Panc1 (cell line): ENCODE results near the gene CCNL2.

Source experiments
- CTCF ChIP-seq: fragments of 450-650 bp; IDR thresholded peaks from 2 replicates; pipeline ENCODE4 v1.5.1; 2017; ENCODE audit warnings: mild to moderate bottlenecking
- POLR2AphosphoS5 ChIP-seq: IDR thresholded peaks from 2 replicates; pipeline ENCODE4 v1.6.1; 2012; ENCODE audit warnings: mild to moderate bottlenecking, low read depth, low read length, moderate library complexity
- REST ChIP-seq, 2 experiments: IDR thresholded peaks; 2 replicates each; pipeline ENCODE4 v1.6.1; 2011 to 2012; ENCODE audit warnings: low read depth in 2 of 2, control low read depth in 1 of 2, low read length in 1 of 2, mild to moderate bottlenecking in 1 of 2, moderate library complexity in 1 of 2; ENCODE audit not compliant: insufficient read depth in 1 of 2
- SIN3A ChIP-seq: IDR thresholded peaks from 2 replicates; pipeline ENCODE4 v1.6.1; 2012; ENCODE audit warnings: low read depth, mild to moderate bottlenecking, low read length, moderate library complexity, borderline replicate concordance; ENCODE audit not compliant: insufficient read depth
- TCF7L2 ChIP-seq: IDR thresholded peaks from 2 replicates; pipeline ENCODE4 v1.6.1; 2011; ENCODE audit warnings: mild to moderate bottlenecking, low read depth, low read length, inconsistent platforms

DNA sequence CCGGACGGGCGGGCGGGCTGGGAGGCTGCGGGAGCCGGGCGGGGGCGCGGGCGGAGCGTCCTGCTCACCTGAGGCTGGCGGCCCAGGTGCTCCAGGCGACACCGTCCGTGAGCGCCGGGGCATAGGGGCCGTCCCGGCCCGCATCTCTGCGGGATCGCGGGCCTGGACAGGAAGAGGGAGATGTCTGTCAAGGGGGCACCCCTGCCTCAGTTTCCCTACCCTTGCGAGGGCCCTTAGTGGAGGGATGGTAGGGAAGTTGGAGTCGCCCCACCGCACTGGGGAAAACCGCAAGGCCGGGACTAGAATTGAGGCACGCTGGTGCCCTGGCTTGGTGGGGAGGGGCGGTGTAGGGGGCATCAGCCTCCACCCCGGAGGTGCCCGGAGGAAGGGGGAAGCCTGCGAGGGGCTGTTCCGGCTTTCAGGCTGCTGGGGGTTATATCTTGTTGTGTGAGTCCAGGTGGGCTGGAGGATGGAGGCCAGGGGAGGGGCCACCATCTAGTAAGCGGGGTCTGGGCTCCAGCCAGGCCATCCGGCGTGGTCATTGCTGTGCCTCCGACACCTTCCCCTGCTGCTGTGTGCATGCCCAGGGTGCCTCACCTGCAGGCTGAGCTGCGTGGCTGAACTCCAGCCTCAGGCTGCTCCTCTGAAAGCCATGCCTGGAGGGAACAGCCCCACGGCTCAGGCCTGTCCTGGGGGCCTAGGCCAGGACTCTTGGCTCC is 36.9 kb upstream of the CCNL2 start:
- TF ChIP-seq CTCF = no peak
- TF ChIP-seq REST (IDR thresholded peaks at IDR 0.05; ENCODE audit: insufficient read depth in 1 of 2, low read depth in 2 of 2, low read length in 1 of 2) = no peak
- TF ChIP-seq POLR2AphosphoS5 = no peak
- no peak for TF ChIP-seq SIN3A
- no peak for TF ChIP-seq TCF7L2
